Measurements from ENCODE around the gene ZDHHC18. TPM values are rescaled to one million over a fixed set of nuclear protein-coding genes. Genes with fewer than 3 reads are reported as not detected.

ZDHHC18 gene
- total and polyA plus RNA-seq, 7 donors: 7.5 to 19.4 (median 12.3) TPM

- WGBS, 2 donors: 9 to 17% methylated on average over 12 of the region's 12 CpGs
- Histone ChIP-seq H3K4me3 (peak overlapping the region; percentile 51 to 76 (median 69)), H3K4me1 (peaks cover 0 to 72% (median 60%) of the 10 kb centered on the region in 4 donors), H3K27ac (peak overlapping the region; percentile 94 to 99 (median 96)), H3K27me3 (no peaks in the 10 kb centered on the region), H3K36me3 (no peaks in the 10 kb centered on the region), H3K9me3 (no peaks in the 10 kb centered on the region)
- DNase-seq: peak; percentile 90
- peak; percentile 58 to 77 (median 66) for TF ChIP-seq POLR2AphosphoS5 (IDR thresholded peaks at IDR 0.05)
- TF ChIP-seq CTCF (IDR thresholded peaks at IDR 0.05): no peak
- TF ChIP-seq POLR2A (IDR thresholded peaks at IDR 0.05): peak in 1 of 2 donors; percentile 43
- no peak for TF ChIP-seq EP300 (IDR thresholded peaks at IDR 0.05)
- intact Hi-C loops (cut with DNase I): loop anchor here (1.0 to 5.0 kb wide), 3 partner anchors 90 to 284 kb away; partner anchors contain the start of gene ARID1A
These were observed 39.8 kb upstream of the ZDHHC18 start for GRCh38 chr1:26786437-26787380.

- H3K4me1 ChIP-seq: peaks cover 0 to 66% (median 53%) of the 10 kb centered on the region in 4 donors
These were observed 39.1 kb upstream of the ZDHHC18 start for GRCh38 chr1:26787381-26787705.

GRCh38 chr1:26787706-26788514 lies 38.6 kb upstream of the ZDHHC18 start, which contains the start of gene PIGV:
PIGV (plus strand) TSS chr1:26787950; CDS start chr1:26790816, 2,866 bp downstream.
- peak; percentile 93 for DNase-seq
- H3K36me3 ChIP-seq: peaks cover 0 to 3% (median 0%) of the 10 kb centered on the region in 4 donors
- no peaks in the 10 kb centered on the region for H3K9me3 ChIP-seq
- peak within 1 kb of the TSS; percentile 94 to 99 (median 96) for H3K27ac ChIP-seq
- peak in 2 of 4 experiments; percentile 42 to 47 for TF ChIP-seq CTCF (IDR thresholded peaks at IDR 0.05)
- no peak for TF ChIP-seq EP300 (IDR thresholded peaks at IDR 0.05)
- peak; percentile 90 for TF ChIP-seq POLR2A (IDR thresholded peaks at IDR 0.05)
- TF ChIP-seq POLR2AphosphoS5 (IDR thresholded peaks at IDR 0.05): peak; percentile 76 to 97 (median 94)
- H3K27me3 ChIP-seq: no peaks in the 10 kb centered on the region
- H3K4me3 ChIP-seq: peak within 1 kb of the TSS; percentile 51 to 76 (median 69)
- peaks cover 0 to 60% (median 48%) of the 10 kb centered on the region in 4 donors for H3K4me1 ChIP-seq
- intact Hi-C loops (cut with DNase I): loop anchor here (1.0 to 5.0 kb wide), 3 partner anchors 92 to 286 kb away; partner anchors contain the start of gene ARID1A
- 0% methylated on average over 63 of the region's 63 CpGs for WGBS, 2 donors

More at GRCh38 chr1:26787381-26787705, 39.1 kb upstream of the ZDHHC18 start:
- intact Hi-C loops (cut with DNase I): loop anchor here (1.0 to 5.0 kb wide), 3 partner anchors 91 to 285 kb away; partner anchors contain the start of gene ARID1A
- Histone ChIP-seq H3K27me3 (no peaks in the 10 kb centered on the region), H3K9me3 (no peaks in the 10 kb centered on the region), H3K4me3 (peak overlapping the region; percentile 51 to 76 (median 69)), H3K36me3 (no peaks in the 10 kb centered on the region), H3K27ac (peak overlapping the region; percentile 94 to 99 (median 96))
- no peak for DNase-seq
- WGBS, 2 donors: 1% methylated on average over 11 of the region's 11 CpGs
- TF ChIP-seq POLR2A (IDR thresholded peaks at IDR 0.05) (no peak), POLR2AphosphoS5 (IDR thresholded peaks at IDR 0.05) (no peak), EP300 (IDR thresholded peaks at IDR 0.05) (no peak), CTCF (IDR thresholded peaks at IDR 0.05) (no peak)

- no peaks in the 10 kb centered on the region for H3K9me3 ChIP-seq
- peaks cover 0 to 8% (median 0%) of the 10 kb centered on the region in 4 donors for H3K36me3 ChIP-seq
- intact Hi-C loops (cut with DNase I): loop anchor here (5.0 kb wide), 1 partner anchor 286 kb away; no protein-coding TSS in a partner anchor
- peak overlapping the region; percentile 51 to 76 (median 69) for H3K4me3 ChIP-seq
- H3K27ac ChIP-seq: peak overlapping the region; percentile 94 to 99 (median 96)
- peaks cover 0 to 55% (median 42%) of the 10 kb centered on the region in 4 donors for H3K4me1 ChIP-seq
- TF ChIP-seq CTCF (IDR thresholded peaks at IDR 0.05) (no peak), POLR2A (IDR thresholded peaks at IDR 0.05) (no peak), EP300 (IDR thresholded peaks at IDR 0.05) (no peak), POLR2AphosphoS5 (IDR thresholded peaks at IDR 0.05) (no peak)
- 1 to 4% methylated on average over 10 of the region's 10 CpGs for WGBS, 2 donors
- H3K27me3 ChIP-seq: no peaks in the 10 kb centered on the region
- DNase-seq: no peak
These were observed 38.0 kb upstream of the ZDHHC18 start for GRCh38 chr1:26788515-26788785.
